ENCODE measurements around the gene CMTM7.

- TF ChIP-seq CTCF (IDR thresholded peaks at IDR 0.05; ENCODE audit: insufficient read depth, low read length): no peak
- no peak for TF ChIP-seq POLR2AphosphoS5 (IDR thresholded peaks at IDR 0.05; ENCODE audit: low read depth)
- TF ChIP-seq GABPA (IDR thresholded peaks at IDR 0.05; ENCODE audit: low read depth): no peak
Measured at GRCh38 chr3:32349184-32349583, 42.5 kb upstream of the CMTM7 start.
